BE2C (cell line): Measurements from ENCODE around the gene DNAJB9.

Experiments used
- DNase-seq: peaks from one replicate; pipeline ENCODE4 v3.0.0-alpha.2; 2020
- H3K27me3 ChIP-seq: fragments of 250-450 bp; sonication (Bioruptor Pico); 2 replicates; pipeline ENCODE4 v1.5.1; 2020; ENCODE audit warnings: mild to moderate bottlenecking
- H3K36me3 ChIP-seq: fragments of 250-450 bp; sonication (Bioruptor Pico); 2 replicates; pipeline ENCODE4 v1.5.1; 2020; ENCODE audit warnings: mild to moderate bottlenecking
- H3K4me1 ChIP-seq: fragments of 250-450 bp; sonication (Bioruptor Pico); 2 replicates; pipeline ENCODE4 v1.5.1; 2020
- H3K4me3 ChIP-seq: 2 replicates; pipeline ENCODE4 v1.5.1; 2011; ENCODE audit warnings: low read depth, low read length
- H3K9me3 ChIP-seq: fragments of 250-450 bp; sonication (Bioruptor Pico); 2 replicates; pipeline ENCODE4 v1.5.1; 2020
- CTCF ChIP-seq: IDR thresholded peaks from 2 replicates; pipeline ENCODE4 v1.5.1; 2012; ENCODE audit warnings: mild to moderate bottlenecking, low read depth, low read length

Gene DNAJB9

DNA sequence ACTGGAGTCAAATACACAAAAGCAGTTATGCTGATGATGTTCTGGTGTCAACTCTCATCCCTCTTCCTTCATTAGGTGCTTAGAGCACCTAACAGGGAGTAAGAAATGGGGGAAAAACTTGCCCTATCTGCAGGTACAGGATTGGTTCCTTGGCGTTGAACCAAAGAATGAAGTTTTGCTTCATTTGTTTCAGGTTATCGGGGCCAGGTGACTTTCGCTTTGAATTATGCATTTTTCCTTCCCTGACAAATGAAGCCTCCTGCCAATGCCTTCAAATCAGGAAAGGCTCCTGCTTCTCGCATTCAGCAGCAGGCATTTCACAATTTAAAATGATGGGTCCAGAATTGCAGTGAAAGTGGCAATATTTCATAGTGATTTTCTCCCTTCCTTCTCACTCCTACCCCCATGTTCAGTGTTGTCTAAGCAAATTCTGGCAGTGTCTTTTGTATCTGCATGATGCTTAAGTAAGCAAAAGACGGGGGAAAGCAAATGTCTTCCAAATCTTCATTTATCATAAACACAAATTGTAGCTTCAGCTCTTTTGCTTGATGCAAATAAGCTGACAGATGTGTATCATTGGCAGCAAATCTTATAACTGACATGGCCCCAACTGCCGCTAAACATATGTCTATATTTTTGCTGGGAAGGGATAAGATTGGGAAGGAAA, 29.4 kb downstream of the DNAJB9 start:
- Histone ChIP-seq H3K27me3 (no peaks in the 10 kb centered on the region), H3K4me1 (no peaks in the 10 kb centered on the region), H3K9me3 (no peaks in the 10 kb centered on the region), H3K36me3 (no peaks in the 10 kb centered on the region), H3K4me3 (no peak overlapping the region)
- no peak for TF ChIP-seq CTCF
- no peak for DNase-seq

DNA sequence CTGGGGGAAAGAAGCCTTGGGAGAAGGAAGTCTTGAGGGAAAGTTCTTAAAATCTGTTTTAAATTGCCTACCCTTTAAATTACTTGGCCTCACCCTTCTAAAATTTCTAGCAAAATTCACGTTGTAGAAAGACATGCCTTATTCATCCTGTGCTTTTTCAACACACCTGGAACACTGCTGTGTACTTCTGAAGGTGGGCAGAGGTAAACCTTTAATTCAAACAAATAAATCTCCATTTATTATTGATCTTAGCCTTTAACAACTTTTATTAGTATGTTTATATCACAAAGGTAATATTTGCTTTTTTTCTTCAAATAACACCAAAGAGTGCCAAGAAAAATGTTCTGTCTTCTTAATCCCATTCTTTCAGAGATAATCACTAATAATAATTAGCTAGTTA, 30.7 kb downstream of the DNAJB9 start:
- no peaks in the 10 kb centered on the region for H3K9me3 ChIP-seq
- H3K4me3 ChIP-seq: no peak overlapping the region
- DNase-seq: no peak
- no peaks in the 10 kb centered on the region for H3K36me3 ChIP-seq
- no peaks in the 10 kb centered on the region for H3K27me3 ChIP-seq
- no peak for TF ChIP-seq CTCF
- no peaks in the 10 kb centered on the region for H3K4me1 ChIP-seq

DNA sequence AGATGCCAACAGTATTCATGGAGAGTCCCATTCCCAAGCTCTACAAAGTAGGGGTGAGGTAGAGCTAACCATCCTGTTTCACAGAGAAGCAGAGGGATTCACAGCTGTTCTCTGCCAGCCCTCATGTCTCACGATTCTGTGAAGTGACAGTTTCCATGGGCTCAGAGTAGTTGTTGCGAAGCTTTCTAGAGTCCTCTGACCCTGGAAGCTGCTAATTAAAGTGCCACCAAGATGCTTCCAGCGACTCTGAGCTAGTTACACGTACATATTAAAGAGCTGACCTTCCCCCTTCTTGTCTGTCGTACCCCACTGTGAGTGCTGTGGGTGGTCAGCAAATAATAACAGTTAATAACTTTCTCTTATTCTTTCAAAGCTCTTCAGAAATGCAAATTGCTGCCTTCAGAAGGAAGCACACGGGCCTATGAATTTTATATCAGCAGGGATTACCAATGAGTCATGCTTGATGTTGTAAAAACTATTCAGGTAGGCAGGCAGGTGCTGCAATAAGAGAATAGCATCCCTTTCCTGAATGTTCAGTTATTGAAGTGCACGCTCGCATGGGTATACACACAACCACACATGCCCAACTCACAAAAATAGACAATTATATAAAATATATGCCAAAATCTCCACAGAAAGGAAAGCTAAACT, 34.1 kb downstream of the DNAJB9 start:
- Histone ChIP-seq H3K9me3 (no peaks in the 10 kb centered on the region), H3K4me1 (no peaks in the 10 kb centered on the region), H3K27me3 (no peaks in the 10 kb centered on the region), H3K36me3 (no peaks in the 10 kb centered on the region), H3K4me3 (no peak overlapping the region)
- no peak for TF ChIP-seq CTCF
- no peak for DNase-seq

GRCh38 chr7:108604307-108605077, 34.8 kb downstream of the DNAJB9 start:
- H3K4me1 ChIP-seq: no peaks in the 10 kb centered on the region
- TF ChIP-seq CTCF: no peak
- H3K36me3 ChIP-seq: no peaks in the 10 kb centered on the region
- no peaks in the 10 kb centered on the region for H3K27me3 ChIP-seq
- H3K4me3 ChIP-seq: no peak overlapping the region
- no peak for DNase-seq
- H3K9me3 ChIP-seq: no peaks in the 10 kb centered on the region

DNA sequence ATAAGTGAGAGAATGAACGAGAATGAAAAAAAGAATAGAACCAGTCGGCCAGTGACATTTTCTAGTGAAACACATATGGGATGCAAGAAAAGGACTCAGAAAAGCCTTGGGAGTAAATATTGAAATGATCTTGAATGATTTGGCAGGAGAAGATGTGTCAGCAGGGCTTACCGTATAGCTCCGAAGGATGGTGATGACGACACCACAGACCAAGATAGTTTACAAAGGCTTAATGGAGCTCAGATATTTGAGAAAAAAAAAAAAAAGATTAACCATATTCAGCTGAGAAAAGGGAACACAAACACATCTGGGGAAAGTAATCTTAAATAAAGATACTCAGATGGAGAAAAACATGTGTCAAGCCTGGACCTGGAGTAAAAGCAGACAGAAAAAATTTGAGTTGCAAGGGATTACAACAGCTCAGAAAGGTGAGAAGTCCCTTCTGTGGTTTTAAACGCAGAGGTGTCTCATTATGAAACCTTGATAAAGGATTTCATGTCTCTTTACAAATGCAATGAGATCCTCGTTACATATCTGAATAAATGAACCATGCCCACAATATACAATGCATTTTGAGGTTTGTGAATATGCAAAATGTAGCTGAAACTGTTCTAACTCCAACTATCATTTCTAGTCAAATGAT, 36.0 kb downstream of the DNAJB9 start:
- no peak for TF ChIP-seq CTCF
- Histone ChIP-seq H3K9me3 (no peaks in the 10 kb centered on the region), H3K36me3 (no peaks in the 10 kb centered on the region), H3K4me1 (no peaks in the 10 kb centered on the region), H3K4me3 (no peak overlapping the region), H3K27me3 (no peaks in the 10 kb centered on the region)
- DNase-seq: no peak
